Prostate gland (tissue), 2 donors: Measurements from ENCODE around the gene MKLN1. TPM values are rescaled to one million over a fixed set of nuclear protein-coding genes. Genes with fewer than 3 reads are reported as not detected.

Experiments
- DNase-seq: peaks from one replicate; pipeline ENCODE4 v3.0.0-alpha.2; 2019; ENCODE audit warnings: low spot score
- H3K27ac ChIP-seq, 2 donors: fragments of 200-600 bp; sonication (generic); 2 replicates each; pipeline ENCODE4 v1.5.1; 2017 to 2019
- H3K27me3 ChIP-seq: fragments of 200-600 bp; sonication (generic); replicated peaks from 2 replicates; pipeline ENCODE4 v1.5.1; 2019; ENCODE audit not compliant: insufficient read depth
- H3K36me3 ChIP-seq, 2 donors: fragments of 200-600 bp; sonication (generic); 1 replicate in 1 of 2; 2 replicates in 1 of 2; pipeline versions ENCODE4 v1.5.1 to v1.8.1; 2017 to 2019
- H3K4me1 ChIP-seq: fragments of 200-600 bp; sonication (generic); replicated peaks from 2 replicates; pipeline ENCODE4 v1.5.1; 2019
- H3K4me3 ChIP-seq, 2 donors: fragments of 200-600 bp; sonication (generic); 2 replicates each; pipeline ENCODE4 v1.5.1; 2017 to 2019
- H3K9me3 ChIP-seq: fragments of 200-600 bp; sonication (generic); 2 replicates; pipeline ENCODE4 v1.5.1; 2017
- POLR2A ChIP-seq: fragments of 450-650 bp; IDR thresholded peaks from one replicate; pipeline ENCODE4 v1.6.1; 2016; ENCODE audit warnings: antibody characterized with exemption, mild to moderate bottlenecking
- POLR2AphosphoS5 ChIP-seq: sonication (generic); formaldehyde crosslinking; IDR thresholded peaks from one replicate; pipeline ENCODE4 v1.6.1; 2017; ENCODE audit warnings: antibody characterized with exemption
- WGBS: methylation state at CpG from one replicate; pipeline ENCODE4 v1.1.5; 2018; 5-methylcytosine and 5-hydroxymethylcytosine counted together
- intact Hi-C: fragments of 100-400 bp; cut with DNase I; formaldehyde crosslinking; loops from one replicate; pipeline ENCODE4 v1.14.2; 2022
- total RNA-seq, 2 donors: library from RNA; depleted of rRNA; stranded (reverse); fragments of >200 nt; gene quantifications; one replicate each; pipeline ENCODE4 v1.1.0, GENCODE V29; 2016
- TF ChIP-seq, protein P1 (sequence below), 4 experiments: fragments of 200-600 bp in 2 of 4; fragments of 450-650 bp in 2 of 4; sonication (generic) in 2 of 4; IDR thresholded peaks; 1 replicate in 3 of 4; 2 replicates in 1 of 4; pipeline ENCODE4 v1.5.1; 2016 to 2019; ENCODE audit warnings: antibody characterized with exemption in 4 of 4, mild to moderate bottlenecking in 2 of 4, moderate library complexity in 2 of 4

MKLN1 gene
- total RNA-seq, 2 donors from 2014 or later = 53.1 to 58.1 TPM

DNA sequence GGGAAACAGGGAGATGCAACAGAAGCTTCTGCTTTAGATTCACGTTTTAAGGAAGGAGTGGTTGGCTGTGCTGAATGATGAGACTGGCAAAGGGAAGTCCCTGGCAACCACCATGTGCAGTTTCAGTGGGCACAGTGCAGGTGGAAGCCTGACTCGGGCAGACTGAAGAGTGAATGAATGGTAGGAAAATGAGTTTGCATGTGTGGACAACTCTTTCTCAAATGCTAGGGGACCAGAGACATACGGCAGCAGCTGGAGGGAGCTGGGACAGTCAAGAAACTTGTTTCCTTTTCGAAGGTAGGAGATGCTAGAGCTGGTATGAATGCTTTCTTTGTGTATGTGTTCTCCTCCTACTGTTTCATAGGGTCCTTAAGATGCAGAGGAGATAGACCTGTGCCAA is 199.8 kb downstream of the MKLN1 start:
- no peaks in the 10 kb centered on the region for H3K27me3 ChIP-seq
- H3K4me1 ChIP-seq = no peaks in the 10 kb centered on the region
- no peaks in the 10 kb centered on the region for H3K9me3 ChIP-seq
- 42% methylated on average over 4 of the region's 4 CpGs for WGBS
- no peak for DNase-seq
- no peak for TF ChIP-seq POLR2A
- no peak for TF ChIP-seq POLR2AphosphoS5
- TF ChIP-seq, protein P1, sequence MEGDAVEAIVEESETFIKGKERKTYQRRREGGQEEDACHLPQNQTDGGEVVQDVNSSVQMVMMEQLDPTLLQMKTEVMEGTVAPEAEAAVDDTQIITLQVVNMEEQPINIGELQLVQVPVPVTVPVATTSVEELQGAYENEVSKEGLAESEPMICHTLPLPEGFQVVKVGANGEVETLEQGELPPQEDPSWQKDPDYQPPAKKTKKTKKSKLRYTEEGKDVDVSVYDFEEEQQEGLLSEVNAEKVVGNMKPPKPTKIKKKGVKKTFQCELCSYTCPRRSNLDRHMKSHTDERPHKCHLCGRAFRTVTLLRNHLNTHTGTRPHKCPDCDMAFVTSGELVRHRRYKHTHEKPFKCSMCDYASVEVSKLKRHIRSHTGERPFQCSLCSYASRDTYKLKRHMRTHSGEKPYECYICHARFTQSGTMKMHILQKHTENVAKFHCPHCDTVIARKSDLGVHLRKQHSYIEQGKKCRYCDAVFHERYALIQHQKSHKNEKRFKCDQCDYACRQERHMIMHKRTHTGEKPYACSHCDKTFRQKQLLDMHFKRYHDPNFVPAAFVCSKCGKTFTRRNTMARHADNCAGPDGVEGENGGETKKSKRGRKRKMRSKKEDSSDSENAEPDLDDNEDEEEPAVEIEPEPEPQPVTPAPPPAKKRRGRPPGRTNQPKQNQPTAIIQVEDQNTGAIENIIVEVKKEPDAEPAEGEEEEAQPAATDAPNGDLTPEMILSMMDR (IDR thresholded peaks at IDR 0.05) = no peak
- no peak overlapping the region for H3K4me3 ChIP-seq
- intact Hi-C loops = no loop called here
- no peaks in the 10 kb centered on the region for H3K36me3 ChIP-seq
- no peak overlapping the region for H3K27ac ChIP-seq

DNA sequence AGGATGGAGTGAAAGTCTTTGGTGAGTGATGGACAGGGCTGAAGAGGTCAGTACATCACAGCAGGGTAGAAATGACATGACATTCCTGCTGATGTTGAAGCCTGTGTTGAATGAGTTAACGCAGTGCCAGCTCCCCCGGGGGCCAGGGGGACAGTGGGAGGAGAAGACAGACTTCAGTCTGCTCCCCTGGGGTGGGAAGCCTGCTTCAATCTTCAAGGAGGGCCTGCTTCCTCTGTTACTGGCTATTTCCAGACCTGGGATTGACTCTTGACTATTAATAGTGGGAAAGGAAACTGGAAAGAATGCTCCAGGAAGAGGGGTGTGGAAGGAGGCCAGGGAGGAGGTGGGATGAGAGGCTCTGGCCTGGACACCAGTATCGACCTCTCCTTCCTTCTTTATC is 201.5 kb downstream of the MKLN1 start:
- Histone ChIP-seq H3K27ac (no peak overlapping the region), H3K4me3 (no peak overlapping the region), H3K36me3 (no peaks in the 10 kb centered on the region), H3K4me1 (no peaks in the 10 kb centered on the region), H3K9me3 (no peaks in the 10 kb centered on the region), H3K27me3 (no peaks in the 10 kb centered on the region)
- no peak for DNase-seq
- intact Hi-C loops = no loop called here
- TF ChIP-seq POLR2A (no peak), POLR2AphosphoS5 (no peak)
- TF ChIP-seq, protein P1 (IDR thresholded peaks at IDR 0.05) = no peak
- 55% methylated on average over 3 of the region's 3 CpGs for WGBS

DNA sequence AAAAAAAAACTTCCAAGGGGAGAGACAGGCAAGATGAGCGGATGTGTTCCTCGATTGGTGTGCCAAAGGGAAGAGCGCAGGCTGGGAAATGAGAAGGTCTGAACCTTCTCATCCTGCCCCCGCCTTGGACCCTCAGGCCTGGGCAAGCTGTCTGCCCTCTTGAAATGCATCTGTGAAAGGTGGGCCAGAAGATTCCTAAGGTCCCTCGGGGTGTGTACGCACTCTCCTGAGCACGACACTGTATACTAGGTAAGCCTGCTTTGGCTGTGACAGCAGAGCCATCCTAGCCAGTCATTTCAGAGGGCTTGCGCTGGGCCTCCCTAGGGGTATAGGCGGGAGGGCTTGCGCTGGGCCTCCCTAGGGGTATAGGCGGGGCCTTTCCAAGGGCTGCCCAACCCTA is 201.9 kb downstream of the MKLN1 start:
- Histone ChIP-seq H3K9me3 (no peaks in the 10 kb centered on the region), H3K27ac (no peak overlapping the region), H3K27me3 (no peaks in the 10 kb centered on the region), H3K4me1 (no peaks in the 10 kb centered on the region), H3K4me3 (no peak overlapping the region), H3K36me3 (no peaks in the 10 kb centered on the region)
- intact Hi-C loops = no loop called here
- no peak for DNase-seq
- TF ChIP-seq POLR2AphosphoS5 (no peak), POLR2A (no peak)
- TF ChIP-seq, protein P1 (IDR thresholded peaks at IDR 0.05) = no peak
- WGBS = 85% methylated on average over 11 of the region's 11 CpGs

DNA sequence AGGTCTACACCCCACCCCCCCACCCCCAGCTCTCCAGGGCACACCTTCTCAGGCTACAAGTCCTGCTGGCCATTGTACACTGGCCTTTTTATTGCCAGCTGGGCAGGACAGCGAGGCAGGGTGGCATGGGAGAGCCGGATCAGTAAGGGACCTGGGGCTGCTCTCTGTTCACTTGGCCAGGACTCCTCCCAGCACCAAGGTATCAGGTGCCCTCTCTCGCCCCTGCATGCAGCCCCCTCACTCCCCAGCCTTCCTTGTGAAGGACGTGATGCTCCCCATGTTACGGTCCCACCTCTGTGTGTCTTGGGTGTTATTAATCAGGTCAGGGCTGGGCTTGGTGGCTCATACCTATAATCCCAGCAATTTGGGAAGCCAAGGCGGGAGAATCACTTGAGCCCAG is 202.5 kb downstream of the MKLN1 start:
- Histone ChIP-seq H3K27me3 (no peaks in the 10 kb centered on the region), H3K27ac (no peak overlapping the region)
- no peak for TF ChIP-seq POLR2A
- no peak for TF ChIP-seq POLR2AphosphoS5
- TF ChIP-seq, protein P1 (IDR thresholded peaks at IDR 0.05) = no peak

DNA sequence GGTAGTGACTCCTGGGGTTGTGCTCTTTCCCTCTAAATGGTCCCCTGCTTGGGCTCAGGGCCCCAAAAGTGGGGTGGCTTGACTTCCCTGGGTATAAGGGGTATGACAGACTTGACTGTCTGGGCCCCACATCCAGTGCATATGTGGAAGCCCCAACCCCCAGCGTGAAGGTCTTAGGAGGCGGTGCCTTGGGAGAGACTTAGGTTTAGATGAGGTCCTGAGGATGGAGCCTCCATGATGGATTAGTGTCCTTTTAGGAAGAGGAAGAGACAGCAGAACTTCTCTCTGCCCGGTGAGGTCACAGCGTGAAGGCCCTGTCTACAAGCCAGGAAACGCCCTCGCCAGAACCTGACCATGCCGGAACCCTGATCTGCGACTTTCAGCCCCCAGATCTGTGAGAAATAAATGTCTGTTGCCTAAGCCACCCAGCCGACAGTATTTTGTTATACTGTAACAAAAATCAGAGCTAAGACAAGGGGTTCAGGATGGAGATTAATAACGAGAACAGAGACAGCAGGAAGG is 205.0 kb downstream of the MKLN1 start:
- Histone ChIP-seq H3K27me3 (no peaks in the 10 kb centered on the region), H3K4me1 (no peaks in the 10 kb centered on the region), H3K36me3 (no peaks in the 10 kb centered on the region), H3K9me3 (no peaks in the 10 kb centered on the region), H3K4me3 (no peak overlapping the region), H3K27ac (no peak overlapping the region)
- TF ChIP-seq POLR2A (no peak), POLR2AphosphoS5 (no peak)
- TF ChIP-seq, protein P1 (IDR thresholded peaks at IDR 0.05) = no peak
- intact Hi-C loops = no loop called here
- WGBS = 85% methylated on average over 10 of the region's 10 CpGs
- no peak for DNase-seq

More for the DNA sequence above, 202.5 kb downstream of the MKLN1 start:
- WGBS = 100% methylated on average over 6 of the region's 6 CpGs
- DNase-seq = no peak
- Histone ChIP-seq H3K4me3 (no peak overlapping the region), H3K4me1 (no peaks in the 10 kb centered on the region), H3K9me3 (no peaks in the 10 kb centered on the region), H3K36me3 (no peaks in the 10 kb centered on the region)
- intact Hi-C loops = no loop called here
